ES-I3 (cell line): Measurements from ENCODE around the gene MTG2.
"Not testable (repeated sequence)": the region's sequence is repeated elsewhere in the genome, so short reads cannot be mapped to it uniquely, and the experiment has no call there.

Source experiments
- H3K36me3 ChIP-seq: 2 replicates; pipeline ENCODE4 v1.6.1; 2013; ENCODE audit warnings: mild to moderate bottlenecking, low read length, control low read depth, moderate library complexity; ENCODE audit not compliant: insufficient read depth
- H3K4me1 ChIP-seq: 2 replicates; pipeline ENCODE4 v1.6.1; 2013; ENCODE audit warnings: mild to moderate bottlenecking, control low read depth, low read length; ENCODE audit not compliant: insufficient read depth
- H3K9ac ChIP-seq: 2 replicates; pipeline ENCODE4 v1.6.1; 2013; ENCODE audit warnings: low read depth, mild to moderate bottlenecking, low read length, moderate library complexity
- H3K9me3 ChIP-seq: 2 replicates; pipeline ENCODE4 v1.6.1; 2013; ENCODE audit warnings: mild to moderate bottlenecking, low read length, moderate library complexity; ENCODE audit not compliant: control insufficient read depth, insufficient read depth

Gene MTG2

DNA sequence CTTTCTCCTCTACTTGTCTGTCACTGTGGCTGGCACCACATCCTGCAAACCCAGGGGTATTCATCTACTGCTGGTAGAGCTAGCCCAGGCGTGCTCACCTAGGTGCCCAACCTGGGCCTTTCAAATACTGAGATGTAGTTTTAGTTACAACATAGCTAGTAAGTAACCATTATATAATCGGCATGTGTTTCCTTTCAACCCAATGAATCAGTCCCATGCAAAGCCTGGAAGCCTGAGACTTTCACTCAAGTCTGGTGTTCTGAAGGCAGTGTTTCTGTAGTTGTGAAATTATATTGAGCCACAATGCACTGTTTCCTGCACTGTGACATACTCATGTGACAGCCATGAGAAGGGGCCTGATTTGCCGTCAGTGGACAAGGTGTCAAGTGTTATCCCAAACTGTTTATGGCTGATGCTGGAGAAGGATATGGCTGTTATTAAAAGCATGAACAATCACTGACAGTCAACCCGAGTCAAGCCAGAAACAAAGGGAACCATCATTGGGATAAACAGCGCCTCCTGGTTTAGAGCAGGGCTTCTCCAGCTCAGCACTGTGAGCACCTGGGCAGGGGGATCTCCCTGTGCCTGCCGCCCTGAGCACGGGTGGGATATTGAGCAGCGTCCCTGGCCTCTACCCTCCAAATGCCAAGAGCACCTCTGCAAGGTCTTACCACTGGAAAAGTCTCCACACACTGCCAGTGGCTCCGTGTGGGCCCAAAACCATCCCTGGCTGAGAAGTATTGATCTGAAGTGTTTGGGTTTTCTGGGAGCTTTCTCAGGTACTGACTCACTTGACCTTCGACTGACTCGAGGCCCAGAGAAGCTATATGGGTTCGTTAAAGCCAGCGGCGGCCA, 41.2 kb upstream of the MTG2 start:
- peaks cover 14% of the 10 kb centered on the region for H3K4me1 ChIP-seq
- peak overlapping the region; percentile 77 for H3K9ac ChIP-seq
- H3K36me3 ChIP-seq = peaks cover 22% of the 10 kb centered on the region
- no peaks in the 10 kb centered on the region for H3K9me3 ChIP-seq

DNA sequence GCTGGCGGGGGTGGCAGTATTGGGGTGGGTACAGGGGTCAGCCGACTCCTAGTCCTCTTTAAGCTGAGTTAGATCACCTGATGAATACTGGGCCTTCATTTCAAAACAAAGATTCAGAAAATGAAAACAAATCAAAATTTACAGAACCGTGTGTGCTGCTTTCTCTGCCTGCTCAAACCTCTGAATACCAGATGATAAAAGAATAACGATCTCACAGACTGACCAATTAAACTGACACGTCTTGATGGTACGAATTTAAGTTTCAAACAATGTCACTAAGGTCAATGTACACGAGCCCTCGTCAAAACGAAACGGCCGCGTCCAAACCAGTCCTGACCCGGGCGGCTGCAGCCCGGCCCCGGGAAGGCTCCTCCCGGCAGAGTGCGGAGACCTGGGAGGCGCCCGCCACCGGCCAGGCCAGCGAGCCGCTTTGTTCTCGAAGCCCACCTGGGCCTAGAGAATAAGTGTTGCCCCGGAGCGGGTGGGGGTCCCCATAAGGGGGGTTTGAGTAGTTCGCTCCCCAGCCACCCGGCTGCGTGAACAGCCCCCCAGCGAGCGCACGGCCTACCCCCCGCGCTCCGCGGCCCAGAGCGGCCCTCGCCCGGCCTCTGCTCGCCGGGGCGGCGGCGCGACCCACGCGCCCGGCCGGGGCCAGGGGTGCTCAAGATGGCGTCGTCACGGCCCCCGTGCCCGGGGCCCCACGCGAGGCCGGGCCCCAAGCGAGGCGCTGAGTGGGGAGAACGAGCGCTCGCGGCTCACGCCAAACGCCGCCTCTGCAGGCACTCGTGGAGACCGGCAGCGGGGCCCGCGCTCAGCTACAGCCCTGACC, 40.4 kb upstream of the MTG2 start:
- Histone ChIP-seq H3K9ac (peak overlapping the region; percentile 77), H3K4me1 (peaks cover 14% of the 10 kb centered on the region), H3K36me3 (peaks cover 21% of the 10 kb centered on the region), H3K9me3 (no peaks in the 10 kb centered on the region)

DNA sequence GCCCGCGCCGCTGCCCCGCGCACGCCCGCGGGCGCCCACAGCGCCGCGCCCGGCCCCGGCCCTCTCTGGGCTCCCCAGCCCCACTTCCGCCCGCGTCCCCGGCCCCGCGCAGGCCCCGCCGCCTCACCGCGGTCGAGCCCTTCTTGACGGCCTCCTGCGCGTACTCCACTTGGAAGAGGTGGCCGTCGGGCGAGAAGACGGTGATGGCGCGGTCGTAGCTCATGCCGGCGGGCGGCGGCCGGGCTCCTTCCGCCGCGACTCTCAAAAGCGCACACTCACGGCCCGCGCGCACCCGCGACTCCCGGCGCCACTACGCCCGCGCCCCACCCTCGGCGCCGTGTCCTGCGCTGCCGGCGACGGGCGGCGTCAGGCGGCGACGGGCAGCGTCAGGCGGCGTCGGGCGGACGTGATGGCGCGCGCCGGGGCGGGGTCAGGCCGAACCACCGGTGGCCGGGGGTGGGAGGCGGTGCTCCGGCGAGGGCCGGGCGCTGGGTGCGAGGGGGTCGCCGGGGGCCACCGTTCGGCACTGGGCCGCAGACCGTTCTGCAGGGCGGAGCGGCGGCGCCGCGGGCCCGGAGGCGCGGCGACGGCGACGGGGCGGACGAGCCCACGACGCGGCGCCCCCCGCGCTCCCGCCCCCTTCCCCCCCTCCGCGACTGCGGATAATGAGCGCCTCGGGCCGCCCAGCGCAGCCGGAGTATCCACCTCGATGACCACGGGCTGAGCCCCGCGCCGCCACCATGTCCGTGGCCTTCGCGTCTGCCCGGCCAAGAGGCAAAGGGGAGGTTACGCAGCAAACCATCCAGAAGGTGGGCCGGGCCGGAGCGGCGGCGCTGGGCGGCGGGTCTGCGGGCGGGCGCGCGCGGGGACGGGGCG, 39.5 kb upstream of the MTG2 start, which contains the start of the genes PSMA7 and SS18L1:
PSMA7 (minus strand) TSS at position 314 of the 876 bp plus-strand sequence; CDS start at position 223, 91 bp downstream.
SS18L1 (plus strand) TSS at position 689 of the 876 bp plus-strand sequence; CDS start at position 741, 52 bp downstream.
- no peaks in the 10 kb centered on the region for H3K9me3 ChIP-seq
- peak within 1 kb of the TSS; percentile 77 for H3K9ac ChIP-seq
- peaks cover 14% of the 10 kb centered on the region for H3K4me1 ChIP-seq
- peaks cover 21% of the 10 kb centered on the region for H3K36me3 ChIP-seq

DNA sequence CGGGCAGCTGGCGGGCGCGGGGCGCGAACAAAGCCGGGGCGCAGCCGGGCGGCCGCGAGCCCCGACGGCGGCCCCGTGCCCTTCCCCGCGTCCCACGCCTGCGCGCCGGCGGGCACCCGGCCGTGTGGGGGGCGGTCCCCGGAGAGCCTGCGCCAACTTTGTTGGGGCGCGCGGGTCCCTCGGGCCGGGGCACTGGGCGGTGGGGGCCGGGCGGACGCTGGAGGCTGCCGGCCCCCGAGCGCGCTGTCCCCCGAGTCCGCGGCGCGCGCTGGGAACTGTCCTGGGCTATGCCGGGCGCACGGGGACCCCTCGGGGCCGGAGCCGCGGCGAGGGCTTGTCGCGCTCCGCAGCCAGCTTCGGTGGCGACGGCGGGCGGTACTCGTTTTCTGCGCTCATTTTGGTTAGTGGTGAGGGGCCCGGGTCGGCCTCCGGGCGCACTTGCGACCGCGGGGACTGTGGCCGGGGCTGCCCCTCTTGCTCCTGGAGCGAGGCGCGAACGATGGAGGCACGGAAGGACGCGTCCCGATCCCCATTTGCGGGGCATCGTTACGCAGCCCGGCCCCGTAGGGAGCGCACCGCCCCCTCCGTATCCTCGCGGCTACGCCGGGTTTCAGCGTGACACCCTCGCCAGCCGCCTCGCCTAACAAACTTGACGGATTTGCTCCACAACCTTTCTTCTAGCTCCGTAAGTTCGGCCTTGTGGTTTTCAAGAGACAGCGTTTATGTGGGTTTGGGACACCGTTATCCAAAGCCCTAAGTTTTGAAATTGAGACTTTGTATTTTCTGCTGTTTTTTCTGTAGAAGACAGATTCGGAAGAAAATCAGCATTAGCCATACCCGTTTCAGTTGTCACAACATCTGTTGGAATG, 38.6 kb upstream of the MTG2 start:
- Histone ChIP-seq H3K9me3 (no peaks in the 10 kb centered on the region), H3K4me1 (peaks cover 17% of the 10 kb centered on the region), H3K9ac (peak overlapping the region; percentile 77), H3K36me3 (peaks cover 15% of the 10 kb centered on the region)

DNA sequence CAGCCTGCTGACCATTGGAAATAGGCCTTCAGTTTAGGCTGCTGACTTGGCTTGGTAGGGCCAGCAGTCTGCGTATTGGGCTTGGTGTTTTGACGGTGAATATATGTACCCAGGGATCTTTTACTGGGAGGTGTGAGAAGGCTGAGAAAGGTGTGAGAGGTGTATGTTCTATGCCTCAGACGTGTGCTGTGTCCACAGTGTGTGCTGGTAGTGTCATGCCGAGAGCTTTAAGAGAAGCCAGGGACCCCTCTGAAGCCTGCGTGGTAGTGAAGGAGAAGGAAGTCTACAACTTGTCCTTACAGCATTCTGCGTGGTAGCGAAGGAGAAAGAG, 37.2 kb upstream of the MTG2 start:
- Histone ChIP-seq H3K9ac (no peak overlapping the region), H3K36me3 (peaks cover under 1% of the 10 kb centered on the region), H3K9me3 (no peaks in the 10 kb centered on the region), H3K4me1 (peaks cover 24% of the 10 kb centered on the region)

DNA sequence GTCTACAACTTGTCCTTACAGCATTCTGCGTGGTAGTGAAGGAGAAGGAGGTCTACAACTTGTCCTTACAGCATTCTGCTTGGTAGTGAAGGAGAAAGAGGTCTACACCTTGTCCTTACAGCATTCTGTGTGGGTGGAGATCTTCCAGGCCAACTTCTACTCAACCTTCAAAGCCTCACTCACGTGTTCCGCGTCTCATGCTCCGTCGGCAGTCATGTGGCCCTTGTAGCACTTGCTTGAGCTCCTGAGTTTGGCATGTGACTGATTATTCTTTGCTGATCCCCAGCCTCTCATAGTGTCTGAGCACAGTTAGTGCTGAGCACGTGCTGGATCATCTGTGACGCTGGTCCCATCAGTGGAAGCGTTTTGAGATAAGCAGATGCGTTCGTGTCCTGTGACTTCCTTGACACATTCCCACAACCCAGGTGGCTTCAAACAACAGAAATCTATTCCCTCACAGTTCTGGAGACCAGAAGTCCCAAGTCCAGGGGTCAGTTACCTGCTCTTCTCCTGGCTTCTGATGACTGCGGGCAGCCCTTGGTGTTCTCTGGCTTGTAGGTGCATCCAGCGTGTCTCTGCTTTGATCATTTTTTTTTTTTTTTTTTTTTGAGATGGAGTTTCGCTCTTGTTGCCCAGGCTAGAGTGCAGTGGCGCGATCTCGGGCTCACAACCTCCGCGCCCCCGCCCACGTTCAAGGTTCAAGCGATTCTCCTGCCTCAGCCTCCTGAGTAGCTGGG, 36.6 kb upstream of the MTG2 start:
- Histone ChIP-seq H3K9ac (no peak overlapping the region), H3K4me1 (peaks cover 23% of the 10 kb centered on the region), H3K9me3 (no peaks in the 10 kb centered on the region), H3K36me3 (no peaks in the 10 kb centered on the region)

DNA sequence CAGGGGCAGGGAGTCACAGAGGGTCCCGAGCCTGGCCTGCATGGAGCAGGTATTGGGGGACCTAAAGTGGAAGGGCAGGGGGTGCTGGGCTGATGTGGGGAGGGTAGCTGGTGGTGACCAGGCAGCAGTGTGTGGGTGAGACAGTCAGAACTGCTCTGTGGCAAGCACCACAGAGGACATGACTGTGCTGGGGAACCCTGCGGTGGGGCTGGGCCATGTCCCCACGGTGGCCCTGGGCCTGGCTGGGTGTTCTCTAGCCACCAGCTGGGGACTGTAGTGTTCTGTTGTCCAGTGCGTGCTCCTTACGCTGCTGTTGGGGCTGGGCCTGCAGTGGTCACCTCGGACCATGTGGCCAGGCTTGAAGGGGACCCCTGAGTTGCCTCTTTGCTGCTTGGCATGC, 35.7 kb upstream of the MTG2 start:
- Histone ChIP-seq H3K9ac (no peak overlapping the region), H3K4me1 (peaks cover 19% of the 10 kb centered on the region), H3K36me3 (no peaks in the 10 kb centered on the region), H3K9me3 (no peaks in the 10 kb centered on the region)

DNA sequence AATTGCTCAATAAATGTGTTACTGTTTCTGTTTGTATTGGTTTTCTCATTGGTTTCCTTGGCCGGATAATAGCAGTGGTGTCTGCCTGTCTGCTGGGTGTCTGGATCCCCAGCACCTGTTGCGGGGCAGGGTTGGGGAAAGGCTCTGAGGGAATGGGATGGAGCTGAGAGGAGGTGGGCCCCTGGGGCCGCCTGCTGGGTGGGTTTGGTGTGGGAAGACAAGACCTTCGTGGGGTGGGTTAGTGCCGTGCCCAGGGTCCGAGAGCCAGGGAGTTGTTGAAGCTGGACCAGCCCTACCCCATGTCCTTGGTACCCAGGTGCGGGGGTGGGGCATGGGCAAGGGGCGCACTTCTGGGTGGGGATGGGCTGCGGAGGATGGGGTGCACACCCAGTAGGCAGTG, 35.3 kb upstream of the MTG2 start:
- H3K9ac ChIP-seq = no peak overlapping the region
- no peaks in the 10 kb centered on the region for H3K36me3 ChIP-seq
- H3K4me1 ChIP-seq = peaks cover 19% of the 10 kb centered on the region
- no peaks in the 10 kb centered on the region for H3K9me3 ChIP-seq

DNA sequence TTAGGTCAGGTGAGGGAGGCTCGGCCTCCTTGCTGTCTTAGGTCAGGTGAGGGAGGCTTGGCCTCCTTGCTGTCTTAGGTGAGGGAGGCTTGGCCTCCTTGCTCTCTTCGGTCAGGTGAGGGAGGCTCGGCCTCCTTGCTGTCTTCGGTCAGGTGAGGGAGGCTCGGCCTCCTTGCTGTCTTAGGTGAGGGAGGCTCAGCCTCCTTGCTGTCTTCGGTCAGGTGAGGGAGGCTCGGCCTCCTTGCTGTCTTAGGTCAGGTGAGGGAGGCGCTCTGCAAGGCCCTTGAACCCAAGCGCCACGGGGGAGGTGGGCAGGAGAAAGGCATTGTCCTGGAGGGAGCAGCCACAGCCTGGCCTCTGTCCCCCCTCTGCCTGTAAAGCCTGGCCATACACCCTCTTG, 34.4 kb upstream of the MTG2 start:
- peaks cover 19% of the 10 kb centered on the region for H3K4me1 ChIP-seq
- H3K9me3 ChIP-seq, H3K36me3 ChIP-seq, H3K9ac ChIP-seq: not testable (repeated sequence)

DNA sequence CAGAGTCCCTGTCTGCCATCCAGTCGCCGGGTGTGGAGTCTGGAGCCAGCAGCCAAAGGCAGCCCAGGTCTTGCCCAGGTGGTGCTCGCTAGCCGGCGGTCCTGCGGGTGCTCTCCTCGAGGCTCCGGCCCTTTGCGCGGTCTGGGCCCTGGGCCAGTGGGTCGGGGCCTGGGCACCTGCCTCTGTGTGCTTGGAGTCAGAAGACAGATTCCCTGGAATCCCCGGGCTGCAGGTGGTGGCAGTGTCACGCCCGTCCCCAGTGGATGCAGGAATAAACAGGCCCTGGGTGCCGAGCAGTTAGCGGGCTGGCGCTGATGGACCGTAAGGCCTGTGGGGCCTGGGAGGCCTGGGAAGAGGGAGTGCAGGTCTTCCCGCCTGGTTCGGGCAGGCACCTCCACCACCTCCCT, 33.9 kb upstream of the MTG2 start:
- Histone ChIP-seq H3K9ac (no peak overlapping the region), H3K36me3 (0 out of 2 replicates have a peak, but pooled peaks cover 2% of the 10 kb centered on the region), H3K4me1 (peaks cover 19% of the 10 kb centered on the region), H3K9me3 (no peaks in the 10 kb centered on the region)

DNA sequence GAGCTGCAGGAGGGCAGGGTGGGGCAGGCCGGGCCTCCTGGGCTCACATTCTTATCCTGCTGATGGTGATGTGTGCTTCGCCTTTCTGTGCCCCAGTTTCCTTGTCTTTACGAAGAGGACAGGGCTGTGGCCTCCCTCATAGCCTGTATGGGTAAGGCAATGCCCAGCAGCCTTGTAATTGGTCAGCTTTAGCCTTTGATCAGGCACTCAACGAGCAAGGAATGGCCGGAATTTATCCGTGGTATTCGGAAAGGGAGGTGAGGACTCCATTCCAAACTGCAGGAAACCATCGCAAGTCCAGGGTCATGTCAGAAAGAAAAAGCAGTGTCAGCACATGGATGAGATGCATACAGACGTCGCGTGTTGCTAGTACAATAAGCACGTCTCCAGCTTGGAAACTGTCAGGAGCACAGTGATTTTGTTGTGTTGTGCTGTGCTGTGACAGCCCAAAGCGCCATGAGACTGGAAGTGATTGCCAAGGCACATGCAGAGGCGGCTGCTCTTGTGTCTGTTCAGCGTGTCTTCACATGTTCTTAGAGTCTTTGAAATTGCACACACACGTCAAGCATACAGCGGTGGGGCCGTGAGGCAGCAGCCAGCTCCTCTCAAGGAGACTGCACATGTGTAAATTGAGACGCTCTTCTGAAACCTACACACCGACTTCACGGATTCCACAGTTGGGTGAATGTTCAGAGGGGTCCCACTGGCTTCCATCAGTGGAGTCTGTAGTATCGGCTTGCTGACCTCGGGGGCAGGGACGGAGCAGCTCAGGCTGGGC, 33.1 kb upstream of the MTG2 start:
- Histone ChIP-seq H3K4me1 (peaks cover 15% of the 10 kb centered on the region), H3K9ac (no peak overlapping the region), H3K9me3 (no peaks in the 10 kb centered on the region), H3K36me3 (0 out of 2 replicates have a peak, but pooled peaks cover 2% of the 10 kb centered on the region)

DNA sequence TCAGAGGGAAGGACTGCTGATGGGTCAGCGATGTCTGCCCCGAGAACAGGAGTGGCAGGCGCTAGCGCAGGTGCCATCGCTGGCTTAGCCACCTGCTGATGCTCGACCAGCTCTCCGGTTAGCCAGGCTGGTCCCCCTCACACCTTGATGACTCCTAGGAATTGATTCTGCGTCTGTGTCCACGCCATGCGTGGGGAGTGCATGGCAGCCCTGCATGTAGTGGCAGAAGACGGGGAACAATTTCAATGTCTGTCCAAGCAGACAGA, 32.6 kb upstream of the MTG2 start:
- Histone ChIP-seq H3K9me3 (no peaks in the 10 kb centered on the region), H3K4me1 (peaks cover 15% of the 10 kb centered on the region), H3K36me3 (0 out of 2 replicates have a peak, but pooled peaks cover 2% of the 10 kb centered on the region), H3K9ac (no peak overlapping the region)
